HG03460 (cell line): ENCODE data around the gene RBFOX2.
A peak's percentile ranks its signal among the peaks of the same experiment; 100 is the strongest.
"Not testable (repeated sequence)": the region's sequence is repeated elsewhere in the genome, so short reads cannot be mapped to it uniquely, and the experiment has no call there.

Experiments used
- ATAC-seq: cut with Tn5 transposase; IDR thresholded peaks from one replicate; pipeline ENCODE4 v1.9.1; 2021; ENCODE audit not compliant: unreplicated experiment

RBFOX2 gene

DNA sequence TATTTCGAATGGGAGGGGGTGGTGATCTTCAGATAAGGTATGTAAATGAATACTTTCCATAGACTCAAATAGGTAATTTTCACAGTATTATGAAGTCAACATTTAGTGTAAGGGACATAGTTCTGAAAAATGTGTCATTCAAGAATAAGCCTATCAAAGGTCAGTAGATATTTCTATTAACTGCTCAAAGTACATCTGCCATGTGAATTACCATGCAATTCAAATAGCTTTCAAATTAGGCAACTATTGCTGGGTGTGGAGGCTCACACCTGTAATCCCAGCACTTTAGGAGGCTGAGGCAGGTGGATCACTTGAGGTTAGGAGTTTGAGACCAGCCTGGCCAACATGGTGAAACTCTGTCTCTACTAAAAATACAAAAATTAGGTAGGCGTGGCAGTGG, 236.8 kb downstream of the RBFOX2 start:
- ATAC-seq, result not testable (repeated sequence)

DNA sequence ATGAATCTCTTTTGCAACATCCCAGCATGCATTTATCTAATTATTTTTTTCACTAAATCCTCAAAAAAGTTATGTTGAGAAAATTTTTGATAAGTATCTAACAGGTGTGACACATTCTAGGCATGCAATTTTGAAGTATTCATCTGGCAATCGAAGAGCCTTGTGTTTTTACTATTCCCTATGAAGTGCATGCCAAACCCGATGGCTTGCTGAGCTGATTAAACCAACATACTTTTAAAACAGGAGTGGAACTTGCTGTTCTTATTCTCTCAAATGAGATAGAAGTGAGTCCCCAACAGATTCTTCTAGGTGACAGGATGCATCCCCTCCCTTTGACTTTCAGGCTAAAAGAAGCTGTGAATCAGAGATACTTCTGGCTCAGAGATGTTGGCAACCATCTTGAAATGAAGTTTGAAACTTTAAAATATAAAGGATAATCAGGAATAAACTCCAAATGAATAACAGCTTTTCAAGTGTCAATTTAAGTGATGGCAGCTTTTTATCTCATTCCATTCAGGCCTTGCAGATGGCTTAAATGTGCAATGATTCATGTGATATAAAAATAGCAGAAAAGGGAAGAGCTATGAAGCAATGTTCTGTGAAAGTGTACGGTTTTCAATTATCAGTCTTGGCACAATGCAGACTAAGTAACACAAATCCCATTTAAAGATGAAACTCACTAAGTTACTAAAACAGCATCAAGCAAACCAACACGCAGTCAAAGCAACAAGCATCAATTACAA, 243.3 kb downstream of the RBFOX2 start:
- ATAC-seq, result no peak

DNA sequence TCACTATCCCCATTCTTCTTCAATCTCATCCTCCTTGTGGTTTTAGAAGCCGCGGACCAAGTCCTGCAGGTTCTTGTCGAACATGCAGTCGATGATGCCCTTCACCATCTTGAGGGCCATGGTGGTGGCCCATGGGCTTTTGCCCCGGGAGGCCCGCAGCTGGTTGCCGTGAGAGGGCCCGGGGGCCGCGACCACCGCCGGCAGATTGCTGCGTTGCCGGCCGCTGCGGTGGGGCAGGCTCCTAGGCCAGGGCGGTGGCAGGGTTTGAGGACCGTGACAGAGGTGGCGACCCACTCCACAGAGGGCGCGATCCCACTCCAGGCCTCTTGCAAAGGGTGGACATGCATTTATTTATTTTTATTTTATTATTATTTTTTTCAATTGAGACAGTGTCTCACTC, 244.0 kb downstream of the RBFOX2 start:
- no peak for ATAC-seq

GRCh38 chr22:35783943-35784614, 244.5 kb downstream of the RBFOX2 start:
- no peak for ATAC-seq

DNA sequence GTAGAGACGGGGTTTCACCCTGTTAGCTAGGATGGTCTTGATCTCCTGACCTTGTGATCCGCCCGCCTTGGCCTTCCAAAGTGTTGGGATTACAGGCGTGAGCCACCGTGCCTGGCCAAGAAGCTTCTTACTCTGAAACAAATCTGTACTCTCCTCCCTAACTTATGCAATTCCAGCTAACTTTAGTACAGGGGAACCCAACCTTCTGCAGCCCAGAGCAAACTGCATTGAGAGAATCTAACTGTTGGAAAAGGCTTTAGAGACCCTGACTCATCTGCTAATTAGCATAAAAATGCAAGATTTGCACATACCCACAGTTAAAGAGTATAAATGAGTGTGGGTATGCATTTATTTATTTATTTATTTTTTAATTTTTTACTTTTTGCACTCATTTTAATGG, 246.1 kb downstream of the RBFOX2 start:
- no peak for ATAC-seq

DNA sequence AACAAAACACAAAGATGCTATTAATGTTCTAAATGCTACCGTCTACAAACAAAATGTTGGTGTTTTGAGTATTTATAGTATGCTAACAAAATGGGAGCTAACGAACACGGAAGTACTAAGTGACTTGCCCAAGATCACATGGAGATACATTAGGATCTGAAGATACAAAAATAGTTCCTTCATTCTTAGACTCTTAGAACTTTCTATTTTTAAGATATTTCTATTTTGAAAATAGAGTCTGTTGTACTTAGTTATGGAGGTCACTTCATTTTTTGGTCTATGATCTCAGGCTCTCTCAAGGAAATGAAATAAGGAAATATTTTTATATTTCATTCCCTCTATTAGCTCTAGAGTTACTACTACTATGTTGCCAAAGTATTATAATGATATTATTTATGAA, 246.7 kb downstream of the RBFOX2 start:
- no peak for ATAC-seq

DNA sequence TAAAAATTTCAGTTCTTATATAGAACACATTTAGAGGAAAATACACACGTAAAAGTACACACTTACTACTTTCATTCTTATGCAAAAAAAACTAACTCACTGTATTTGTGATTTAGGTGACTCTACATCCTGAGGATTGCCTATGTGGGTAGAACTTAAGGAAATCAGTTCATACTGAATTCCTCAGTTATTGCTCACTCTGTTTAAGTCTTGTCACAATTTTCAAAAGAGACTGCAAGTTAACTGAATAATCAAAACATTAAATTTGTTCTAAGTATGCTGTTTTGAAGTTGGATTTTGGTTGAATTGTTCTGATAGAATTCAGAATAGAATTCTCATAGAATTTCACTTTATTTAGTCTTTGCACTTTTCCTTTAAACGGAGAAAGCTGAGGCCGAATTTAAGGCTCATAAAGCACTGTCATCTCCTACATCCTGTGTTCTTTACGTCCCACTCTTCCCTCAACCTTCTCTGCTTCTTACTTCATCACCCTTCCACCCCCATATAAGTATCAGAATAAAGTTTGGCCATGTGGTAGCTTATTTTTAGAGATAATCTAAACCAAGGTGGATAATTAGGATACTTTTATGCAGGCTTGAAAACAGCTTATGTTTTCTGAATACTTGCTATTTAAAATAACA, 251.2 kb downstream of the RBFOX2 start:
- ATAC-seq, result no peak

DNA sequence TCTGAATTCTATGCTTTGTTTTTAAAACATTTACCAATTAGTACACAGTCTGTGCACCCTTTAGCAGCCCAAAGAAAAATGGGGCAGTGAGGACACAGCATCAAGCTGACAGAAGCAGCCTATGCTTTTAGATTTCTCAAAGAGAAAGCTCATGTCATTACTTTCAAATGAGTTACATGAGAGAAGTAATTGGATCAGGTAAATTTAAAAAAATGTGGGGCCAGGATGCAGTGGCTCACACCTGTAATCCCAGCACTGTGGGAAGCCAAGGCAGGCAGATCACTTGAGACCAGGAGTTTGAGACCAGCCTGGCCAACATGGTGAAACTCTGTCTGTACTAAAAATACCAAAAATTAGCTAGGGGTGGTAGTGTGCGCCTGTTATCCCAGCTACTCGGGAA, 253.3 kb downstream of the RBFOX2 start:
- no peak for ATAC-seq

GRCh38 chr22:35769974-35770373, 258.6 kb downstream of the RBFOX2 start:
- no peak for ATAC-seq

DNA sequence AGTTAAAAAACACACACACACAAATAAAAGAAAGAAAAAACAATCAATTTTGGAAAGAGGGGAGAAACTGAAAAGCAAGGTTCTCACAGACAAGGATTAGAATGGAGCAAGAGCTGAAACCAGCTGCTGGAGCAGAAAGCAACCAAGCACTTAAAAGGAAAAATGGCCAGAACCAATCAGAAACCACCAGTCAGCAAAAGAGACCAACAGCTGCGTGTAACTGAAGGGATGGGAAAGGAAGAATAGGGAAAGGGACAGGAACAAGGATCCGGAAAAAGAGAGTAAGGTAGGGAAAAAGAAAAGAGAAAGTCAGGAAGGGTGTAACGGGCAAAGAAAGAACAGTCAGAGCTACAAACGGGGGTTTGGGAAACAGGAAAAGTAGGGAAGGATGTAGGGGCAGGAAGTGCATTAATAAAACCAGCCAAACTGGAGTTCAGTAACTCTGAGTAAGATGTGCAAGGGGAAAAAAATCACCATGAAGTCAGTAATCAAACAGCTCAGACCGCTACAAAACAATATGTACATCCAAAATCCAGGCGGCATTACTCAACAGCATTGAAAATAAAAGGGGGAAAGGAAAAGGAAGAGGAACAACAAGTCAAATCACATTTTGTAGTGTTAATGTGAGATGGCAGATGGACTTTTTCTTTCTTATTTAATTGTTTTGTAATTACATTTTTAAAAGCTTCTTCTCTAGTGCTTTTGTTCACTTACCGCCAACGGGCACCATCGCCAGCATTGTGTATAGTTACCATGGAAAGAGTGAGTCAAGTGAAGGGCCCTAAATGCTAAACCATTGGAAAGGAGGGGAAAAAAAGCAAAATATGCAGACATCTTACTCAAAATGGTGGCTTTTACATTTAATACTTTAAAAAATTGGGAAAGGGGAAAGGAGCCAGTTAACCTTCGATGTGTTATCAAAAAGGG, 261.7 kb downstream of the RBFOX2 start:
- ATAC-seq, result no peak

DNA sequence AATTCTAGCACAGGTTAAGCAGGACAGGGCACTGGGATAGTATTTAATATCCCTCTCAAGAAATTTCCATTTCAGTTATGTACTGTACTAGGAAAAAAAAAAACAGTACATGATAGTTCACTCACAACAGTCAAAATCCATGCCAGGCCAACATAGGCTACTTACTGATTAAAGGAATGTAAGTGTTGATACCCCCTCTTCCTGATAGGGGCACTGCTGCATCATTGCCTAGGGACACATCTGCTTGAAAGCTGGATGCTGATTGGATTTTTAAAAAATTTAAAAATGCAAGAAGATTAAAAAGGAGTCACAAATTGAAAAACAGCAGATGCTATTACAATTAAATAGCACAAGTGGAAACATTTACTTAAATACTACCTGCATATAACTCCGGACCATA, 267.6 kb downstream of the RBFOX2 start:
- ATAC-seq, result no peak

DNA sequence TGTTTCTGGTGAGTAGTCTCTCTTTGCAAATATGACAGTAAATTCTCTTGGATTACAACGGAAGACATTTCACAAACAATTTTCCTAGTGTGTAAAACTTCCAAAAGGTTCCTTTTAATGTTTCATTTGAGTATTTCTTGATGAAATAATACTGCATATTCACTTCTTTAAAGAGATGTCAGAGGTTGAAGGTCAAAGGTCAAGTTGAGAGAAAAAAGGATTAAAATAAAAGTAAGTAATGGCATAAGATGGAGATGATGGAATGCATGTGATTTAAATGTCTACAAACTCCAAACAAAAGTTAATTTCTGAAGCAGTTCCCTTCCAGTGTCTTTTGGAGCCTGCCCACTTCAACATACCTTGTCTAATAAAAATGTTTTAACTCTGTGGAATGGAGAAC, 270.2 kb downstream of the RBFOX2 start:
- ATAC-seq, result no peak

GRCh38 chr22:35756722-35757121, 271.9 kb downstream of the RBFOX2 start:
- ATAC-seq, result no peak

- ATAC-seq, result no peak
Observed at GRCh38 chr22:35754761-35755160, 273.9 kb downstream of the RBFOX2 start.

GRCh38 chr22:35752863-35753189, 275.8 kb downstream of the RBFOX2 start:
- ATAC-seq, result no peak

GRCh38 chr22:35752006-35752862, 276.4 kb downstream of the RBFOX2 start:
- no peak for ATAC-seq

DNA sequence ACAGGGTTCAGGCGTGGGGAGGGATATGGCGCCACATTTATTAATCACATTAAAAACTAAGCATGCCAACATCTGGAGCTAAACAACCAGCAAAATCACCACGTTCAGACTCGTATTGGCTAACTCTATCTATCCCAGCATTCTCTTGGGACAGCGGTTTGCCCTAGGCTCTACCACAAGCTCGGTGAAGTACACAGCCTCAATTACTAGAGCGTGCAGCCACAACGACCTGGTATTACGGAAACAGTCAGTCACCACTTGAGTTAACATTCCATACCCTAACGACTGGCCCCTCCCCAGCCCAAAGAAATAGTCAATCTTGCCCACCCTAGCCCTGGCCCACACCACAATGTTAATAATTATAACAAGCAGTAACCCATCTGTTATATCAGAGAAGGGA, 278.8 kb downstream of the RBFOX2 start:
- peak; percentile 69 for ATAC-seq

GRCh38 chr22:35746946-35747703, 281.5 kb downstream of the RBFOX2 start:
- no peak for ATAC-seq

DNA sequence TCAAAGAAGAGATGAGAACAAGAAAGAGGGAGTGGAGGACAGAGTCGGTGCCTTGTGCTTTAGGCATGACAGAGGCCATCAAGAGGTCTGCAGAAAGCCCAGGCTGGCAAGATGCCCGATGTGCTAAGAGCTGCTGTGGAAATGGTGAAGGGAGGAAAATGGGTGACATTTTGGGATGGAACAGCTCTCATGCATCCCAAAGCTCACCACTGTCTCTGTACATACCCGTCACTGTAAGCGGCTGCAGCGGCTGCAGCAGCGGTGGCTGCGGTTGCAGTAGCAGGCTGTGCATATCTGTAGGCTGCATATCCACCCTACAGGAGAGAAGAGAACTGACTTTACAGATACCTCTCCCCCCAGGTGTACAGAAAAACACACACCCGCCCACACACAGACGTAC, 282.4 kb downstream of the RBFOX2 start:
- no peak for ATAC-seq
